MCF 10A (cell line): Measurements from ENCODE around the gene GRIP1. TPM values are rescaled to one million over a fixed set of nuclear protein-coding genes. Genes with fewer than 3 reads are reported as not detected.
A peak's percentile ranks its signal among the peaks of the same experiment; 100 is the strongest.

Experiments used
- BruUV-seq: library from RNA; stranded (reverse); fragments of 400-500 nt; replicated peaks from 2 replicates; lab custom pipeline; 2021; lab: Mats Ljungman, UMichigan
- CTCF ChIA-PET: fragments of 300-600 bp; sonication (Branson Sonifier 250); formaldehyde crosslinking; extraction: SDS; loops from one replicate; lab custom pipeline; 2021; ENCODE audit warnings: antibody characterized with exemption, inconsistent platforms; lab: Yijun Ruan, JAX
- POLR2A ChIA-PET: fragments of 300-600, 350-650 bp; sonication (Branson Sonifier 250); formaldehyde crosslinking; extraction: SDS; loops from one replicate; lab custom pipeline; 2020; ENCODE audit warnings: antibody characterized with exemption, inconsistent platforms; lab: Yijun Ruan, JAX
- DNase-seq: peaks from one replicate; pipeline ENCODE4 v3.0.0-alpha.2; 2018; ENCODE audit not compliant: unreplicated experiment
- H3K27ac Mint-ChIP-seq: one replicate; pipeline ENCODE4 v1.8.0; 2022; ENCODE audit warnings: mild to moderate bottlenecking, low read depth, mixed read lengths; ENCODE audit not compliant: unreplicated experiment
- H3K27me3 Mint-ChIP-seq: one replicate; pipeline ENCODE4 v1.8.0; 2022; ENCODE audit warnings: mixed read lengths; ENCODE audit not compliant: insufficient read depth, unreplicated experiment
- H3K36me3 Mint-ChIP-seq: one replicate; pipeline ENCODE4 v1.8.0; 2022; ENCODE audit warnings: mild to moderate bottlenecking, moderate library complexity, mixed read lengths; ENCODE audit not compliant: insufficient read depth, unreplicated experiment
- H3K4me1 Mint-ChIP-seq: one replicate; pipeline ENCODE4 v1.8.0; 2022; ENCODE audit warnings: mixed read lengths; ENCODE audit not compliant: insufficient read depth, unreplicated experiment
- H3K4me3 Mint-ChIP-seq: one replicate; pipeline ENCODE4 v1.8.0; 2022; ENCODE audit warnings: mild to moderate bottlenecking, moderate library complexity, mixed read lengths; ENCODE audit not compliant: unreplicated experiment
- H3K9me3 Mint-ChIP-seq: one replicate; pipeline ENCODE4 v1.8.0; 2022; ENCODE audit warnings: mixed read lengths; ENCODE audit not compliant: unreplicated experiment
- CTCF ChIP-seq: fragments of 200-600 bp; IDR thresholded peaks from one replicate; pipeline ENCODE4 v1.8.0; 2022; ENCODE audit warnings: antibody characterized with exemption, mild to moderate bottlenecking; ENCODE audit not compliant: unreplicated experiment
- intact Hi-C: fragments of 100-400 bp; cut with micrococcal nuclease; formaldehyde crosslinking; loops from 2 replicates; pipeline ENCODE4 v1.14.1; 2022
- total RNA-seq: library from RNA; stranded (reverse); gene quantifications from 2 replicates; pipeline ENCODE4 v1.2.3, GENCODE V29; 2022

GRIP1 gene
- total RNA-seq, 1 experiment from 2014 or later, result 8.2 TPM

- DNase-seq, result no peak
- BruUV-seq, result no TSS peak
- Mint-ChIP-seq H3K4me1 (no peaks in the 10 kb centered on the region), H3K27ac (no peak overlapping the region), H3K36me3 (no peaks in the 10 kb centered on the region), H3K9me3 (no peaks in the 10 kb centered on the region), H3K4me3 (no peak overlapping the region), H3K27me3 (no peaks in the 10 kb centered on the region)
- no peak for TF ChIP-seq CTCF
- ChIA-PET POLR2A (no interaction called here), CTCF (no interaction called here)
- intact Hi-C loops, result no loop called here
Measured at GRCh38 chr12:66446276-66446675, 232.6 kb downstream of the GRIP1 start.

- BruUV-seq, result no TSS peak
- ChIA-PET CTCF (interaction anchor here (0.7 to 1.1 kb wide), 2 partner anchors 176 to 207 kb away, joined by 3 to 4 read pairs; no protein-coding TSS in a partner anchor), POLR2A (interaction anchor here (1.0 kb wide), 1 partner anchor 139 kb away, joined by 3 read pairs; no protein-coding TSS in a partner anchor)
- H3K27me3 Mint-ChIP-seq, result no peaks in the 10 kb centered on the region
- H3K9me3 Mint-ChIP-seq, result no peaks in the 10 kb centered on the region
- H3K27ac Mint-ChIP-seq, result no peak overlapping the region
- no peak for DNase-seq
- no peak overlapping the region for H3K4me3 Mint-ChIP-seq
- no peaks in the 10 kb centered on the region for H3K4me1 Mint-ChIP-seq
- intact Hi-C loops, result no loop called here
- H3K36me3 Mint-ChIP-seq, result no peaks in the 10 kb centered on the region
- TF ChIP-seq CTCF, result no peak
Measured at GRCh38 chr12:66441905-66442559, 236.8 kb downstream of the GRIP1 start.

- no peak overlapping the region for H3K27ac Mint-ChIP-seq
- POLR2A ChIA-PET, result no interaction called here
- BruUV-seq, result no TSS peak
- H3K4me3 Mint-ChIP-seq, result no peak overlapping the region
- intact Hi-C loops, result no loop called here
- TF ChIP-seq CTCF, result no peak
- no peaks in the 10 kb centered on the region for H3K36me3 Mint-ChIP-seq
- CTCF ChIA-PET, result no interaction called here
- DNase-seq, result peak; percentile 24
- H3K4me1 Mint-ChIP-seq, result no peaks in the 10 kb centered on the region
- no peaks in the 10 kb centered on the region for H3K9me3 Mint-ChIP-seq
- no peaks in the 10 kb centered on the region for H3K27me3 Mint-ChIP-seq
Measured at GRCh38 chr12:66438601-66439000, 240.3 kb downstream of the GRIP1 start.

GRCh38 chr12:66430106-66430505 lies 248.8 kb downstream of the GRIP1 start:
- H3K4me1 Mint-ChIP-seq, result no peaks in the 10 kb centered on the region
- ChIA-PET POLR2A (no interaction called here), CTCF (interaction anchor here (0.5 kb wide), 1 partner anchor 266 kb away, joined by 3 read pairs; no protein-coding TSS in a partner anchor)
- no peaks in the 10 kb centered on the region for H3K9me3 Mint-ChIP-seq
- intact Hi-C loops, result no loop called here
- no peak overlapping the region for H3K27ac Mint-ChIP-seq
- H3K36me3 Mint-ChIP-seq, result no peaks in the 10 kb centered on the region
- no peak for TF ChIP-seq CTCF
- no peak for DNase-seq
- H3K4me3 Mint-ChIP-seq, result no peak overlapping the region
- BruUV-seq, result no TSS peak
- no peaks in the 10 kb centered on the region for H3K27me3 Mint-ChIP-seq
